Activated CD8-positive, alpha-beta memory T cell treated with anti-CD3 and anti-CD28 coated beads, Interleukin-2, amount 50 U/mL, for 4 hours (primary cell): Measurements from ENCODE around the gene DSEL.

Experiments used
- DNase-seq: peaks from one replicate; pipeline ENCODE4 v3.0.0-alpha.2; 2020

The DSEL gene

DNA sequence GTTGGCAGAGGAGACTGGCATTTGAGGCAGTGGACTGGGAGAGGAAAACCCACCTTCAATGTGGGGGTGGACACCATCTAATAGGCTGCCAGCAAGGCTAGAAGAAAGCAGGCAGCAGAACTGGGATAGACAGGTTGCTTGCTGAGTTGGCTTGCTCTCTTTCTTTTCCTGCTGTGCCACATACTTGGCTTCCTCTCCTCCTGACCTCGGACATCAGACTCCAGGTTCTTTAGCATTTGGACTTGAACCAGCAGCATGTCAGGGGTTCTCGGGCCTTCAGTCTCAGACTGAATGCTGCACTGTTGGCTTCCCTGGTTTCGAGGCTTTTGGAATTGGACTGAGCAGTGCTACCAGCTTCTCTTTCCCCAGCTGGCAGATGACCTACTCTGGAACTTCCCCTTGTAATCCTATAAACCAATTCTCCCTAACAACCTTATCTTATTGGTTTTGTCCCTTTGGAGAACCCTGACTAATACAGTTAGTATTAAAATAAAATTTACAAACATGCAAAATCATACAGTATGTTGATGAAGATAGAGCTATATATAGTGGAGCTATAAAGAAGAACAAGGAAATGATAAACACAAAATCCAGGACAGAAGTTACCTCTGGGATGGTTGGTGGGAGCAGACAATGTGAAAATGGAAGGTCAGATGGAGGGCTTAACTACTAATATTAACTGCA is 15.9 kb downstream of the DSEL start:
- no peak for DNase-seq

DNA sequence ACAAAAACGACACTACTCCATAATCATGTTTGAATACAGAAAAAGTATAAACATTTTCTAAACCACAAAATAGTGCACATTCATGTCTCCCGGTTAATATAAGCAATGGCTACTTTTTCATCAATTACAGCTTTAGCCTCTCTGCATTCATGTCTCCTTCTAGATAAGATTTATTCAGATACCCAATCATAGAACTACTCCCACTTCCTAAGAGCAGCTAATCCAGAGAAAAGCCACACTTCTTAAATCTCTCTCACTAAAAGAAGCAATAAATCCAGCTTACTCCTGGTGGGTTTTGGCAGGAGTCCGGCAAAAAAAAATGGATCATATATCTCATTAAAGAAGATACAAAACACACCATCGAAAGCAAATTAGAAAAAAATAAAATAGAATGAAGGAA is 20.1 kb downstream of the DSEL start:
- no peak for DNase-seq

DNA sequence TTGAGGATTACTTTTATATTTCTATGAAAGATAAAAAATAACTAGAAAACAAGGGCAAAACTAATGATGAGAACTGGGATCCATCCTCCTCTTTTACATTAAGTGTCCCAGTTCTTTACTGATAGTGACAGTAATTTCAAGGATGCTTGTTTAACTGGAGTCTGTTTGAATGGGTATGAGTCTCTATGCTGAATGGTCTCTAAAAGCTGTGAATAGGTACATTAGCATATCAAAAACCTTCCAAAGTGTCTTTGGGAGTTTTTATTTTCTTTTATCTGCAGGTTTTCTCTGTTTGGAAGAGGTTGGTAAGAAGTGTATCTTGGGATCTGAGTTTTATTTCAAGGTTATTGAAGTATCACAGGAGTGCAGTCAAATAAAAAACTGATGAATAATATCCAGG is 30.0 kb downstream of the DSEL start:
- no peak for DNase-seq

DNA sequence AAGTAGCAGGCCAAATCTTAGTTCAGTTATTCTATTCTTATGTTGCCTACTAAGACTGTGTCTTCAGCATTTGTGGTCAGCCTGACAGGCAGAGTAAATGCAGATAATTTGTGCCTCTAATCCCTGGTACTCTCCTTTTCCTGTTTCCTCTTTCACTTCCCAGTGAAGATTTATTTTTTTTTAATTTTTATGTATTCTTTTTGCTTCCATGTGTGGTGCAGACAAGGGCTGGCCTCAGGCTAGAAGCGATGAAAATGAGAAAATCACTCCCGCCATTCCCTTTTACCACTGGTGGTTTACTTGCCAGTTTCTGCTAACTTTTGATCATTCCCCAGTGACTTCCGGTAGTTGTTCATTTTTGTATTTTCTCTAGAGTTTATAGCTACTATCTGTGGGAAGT is 30.9 kb downstream of the DSEL start:
- no peak for DNase-seq

DNA sequence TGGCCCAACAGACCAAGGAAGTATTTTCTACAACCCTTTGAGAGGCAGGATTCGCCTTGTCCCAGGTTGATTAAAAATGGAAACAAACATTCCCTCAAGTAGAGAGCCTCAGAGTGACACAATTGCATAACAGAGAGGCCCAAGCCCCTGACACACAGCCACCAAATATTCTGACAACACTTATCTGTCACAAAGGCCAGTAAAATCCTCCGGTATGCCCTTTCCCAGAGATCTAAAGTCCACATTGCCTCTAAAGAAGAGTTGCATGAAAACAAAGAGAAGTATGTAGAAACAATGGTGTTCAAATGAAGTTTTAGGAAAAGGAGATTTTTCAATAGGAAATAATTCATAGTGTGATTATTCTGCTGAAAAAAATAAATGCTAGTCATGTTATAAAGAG is 32.1 kb downstream of the DSEL start:
- no peak for DNase-seq

DNA sequence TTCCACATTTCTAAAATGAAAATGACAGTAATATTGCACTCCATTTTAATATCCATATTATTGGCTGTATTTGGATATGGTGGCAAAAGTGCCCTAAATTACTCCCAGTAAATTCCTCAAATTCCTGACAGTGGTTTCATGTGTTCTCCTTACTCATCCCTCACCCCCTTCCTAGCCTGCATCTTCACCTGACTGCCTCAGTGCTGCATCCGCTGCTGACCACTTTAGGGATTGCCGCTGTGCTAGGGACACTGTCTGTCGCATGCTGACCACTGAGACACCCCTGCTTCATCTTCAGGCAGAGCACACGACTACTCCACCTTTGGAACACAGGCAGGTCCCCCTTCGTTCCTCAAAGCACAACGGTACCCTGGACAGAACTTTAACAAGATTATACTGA is 32.6 kb downstream of the DSEL start:
- DNase-seq, result no peak

DNA sequence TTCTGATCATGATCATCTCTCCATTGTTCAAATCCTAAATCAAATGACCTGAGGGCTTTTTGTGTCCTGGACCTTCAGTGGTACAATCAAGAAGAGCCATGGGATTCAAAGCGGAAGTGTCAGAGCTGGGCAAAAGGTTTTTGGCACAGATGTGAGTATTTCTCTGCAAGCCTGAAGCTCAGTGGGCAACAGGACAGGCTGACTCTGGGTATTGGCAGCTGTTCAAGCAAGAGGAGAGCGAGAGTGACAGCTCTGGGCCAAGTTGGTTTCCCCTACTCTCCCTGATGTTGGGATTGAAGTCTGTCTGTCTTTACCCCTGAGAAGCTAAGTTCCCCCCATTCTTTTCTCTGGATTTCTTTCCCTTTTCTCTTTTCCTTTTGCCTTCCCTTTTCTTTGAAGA is 33.3 kb downstream of the DSEL start:
- no peak for DNase-seq

DNA sequence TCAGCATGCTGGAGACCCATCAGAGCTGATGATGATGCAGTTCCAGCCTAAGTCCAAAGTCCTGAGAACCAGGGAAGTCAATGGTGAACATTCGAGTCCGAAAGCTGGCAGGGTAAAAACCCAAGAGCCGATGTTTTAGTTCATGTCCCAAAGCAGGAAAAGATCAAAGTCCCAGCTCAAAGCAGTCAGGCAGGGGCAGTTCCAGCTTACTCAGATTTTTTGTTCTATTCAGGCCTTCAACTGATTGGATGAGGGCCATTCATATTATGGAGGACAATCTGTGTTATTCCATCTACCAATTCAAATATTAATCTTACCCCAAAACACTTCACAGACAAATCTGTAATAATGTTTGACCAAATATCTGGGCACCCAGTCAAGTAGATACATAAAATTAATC is 38.3 kb downstream of the DSEL start:
- no peak for DNase-seq

DNA sequence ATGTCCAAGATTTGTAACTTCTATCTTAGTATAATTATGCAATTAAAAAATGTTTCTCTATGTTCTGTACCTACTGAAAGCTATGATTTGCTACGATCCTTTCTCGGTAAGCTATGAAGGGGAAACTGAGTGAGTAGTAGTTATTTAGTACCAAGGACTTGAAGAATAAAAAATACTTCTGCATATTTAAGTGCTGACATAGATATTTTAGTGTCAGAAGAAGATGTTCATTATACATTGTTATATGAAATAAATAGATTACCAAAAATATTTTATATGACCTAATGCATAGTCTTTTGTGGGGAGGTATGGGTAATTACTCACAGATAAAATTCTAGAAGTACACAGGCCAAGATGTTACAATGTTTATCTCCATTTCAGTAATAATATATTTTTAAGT is 39.0 kb downstream of the DSEL start:
- no peak for DNase-seq

DNA sequence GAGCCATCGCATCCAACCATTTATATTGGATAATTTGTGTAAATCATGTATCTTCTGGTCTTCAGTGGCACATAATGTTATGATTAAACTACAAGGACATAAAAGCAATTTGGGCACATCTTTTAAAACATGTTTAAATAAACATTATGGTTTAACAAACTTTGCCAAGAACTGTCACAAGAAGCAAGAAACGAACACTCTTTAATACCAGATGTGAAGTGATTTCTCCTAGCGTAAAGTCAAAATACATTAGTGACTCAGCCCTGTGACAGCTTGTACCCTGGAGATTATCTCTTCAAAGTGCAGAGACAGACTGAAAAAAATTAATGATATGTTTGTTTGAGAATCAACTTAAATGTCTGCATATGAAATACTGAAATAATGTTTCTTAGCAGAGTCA is 39.9 kb downstream of the DSEL start:
- DNase-seq, result no peak

DNA sequence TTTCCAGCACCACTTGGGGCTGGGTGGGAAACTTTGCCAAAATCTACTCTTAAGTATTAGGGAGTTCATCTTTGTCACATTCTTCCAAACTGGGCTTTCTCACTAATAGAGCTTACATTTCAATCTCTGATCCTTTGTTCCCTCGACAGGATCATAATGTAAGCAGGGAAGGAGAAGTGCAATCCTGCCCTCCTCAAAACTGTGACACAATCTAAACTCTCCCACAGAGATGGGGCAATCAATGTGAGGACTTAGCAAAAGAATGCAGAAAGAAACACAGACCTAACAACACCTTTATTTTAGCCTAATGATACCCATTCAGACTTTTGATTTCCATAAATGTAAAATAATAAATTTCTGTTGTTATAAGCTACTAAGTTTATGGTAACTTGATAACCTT is 40.8 kb downstream of the DSEL start:
- no peak for DNase-seq

DNA sequence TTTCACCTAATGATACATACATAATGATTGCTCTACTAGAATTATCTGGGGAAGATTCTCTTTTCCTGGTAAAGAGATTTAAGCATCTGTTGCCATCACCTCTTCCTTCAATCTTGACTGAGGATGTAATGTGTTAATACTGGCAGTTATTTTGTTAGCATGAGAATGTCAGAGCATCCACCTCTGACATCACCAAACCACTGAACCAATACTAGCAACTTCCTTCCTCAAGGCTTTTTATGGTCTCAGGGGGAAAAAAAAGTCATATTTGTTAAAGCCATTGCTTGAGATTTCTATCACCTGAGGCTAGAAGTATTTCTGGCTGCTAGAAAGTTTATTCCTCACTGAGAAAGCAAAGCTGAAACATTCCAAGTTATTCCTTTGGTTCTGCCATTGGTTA is 48.5 kb downstream of the DSEL start:
- no peak for DNase-seq

DNA sequence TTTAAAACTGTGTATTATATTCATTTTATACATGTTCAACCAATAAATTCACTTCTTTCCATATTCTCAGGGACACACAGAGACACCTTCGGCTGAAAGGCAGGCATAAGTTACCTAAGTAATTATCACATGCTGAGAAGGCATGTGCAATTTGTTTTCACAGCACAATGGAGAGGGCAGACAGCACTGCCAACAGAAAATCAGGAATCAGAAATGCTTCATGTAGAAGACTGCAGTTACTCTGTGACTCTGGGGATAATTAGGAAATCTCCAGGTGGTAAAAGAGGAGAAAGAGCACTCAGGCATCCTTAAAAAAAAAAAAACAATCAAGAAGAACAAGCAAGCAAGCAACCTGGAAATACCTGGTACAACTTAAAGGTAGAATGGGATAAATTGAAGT is 49.3 kb downstream of the DSEL start:
- DNase-seq, result no peak

DNA sequence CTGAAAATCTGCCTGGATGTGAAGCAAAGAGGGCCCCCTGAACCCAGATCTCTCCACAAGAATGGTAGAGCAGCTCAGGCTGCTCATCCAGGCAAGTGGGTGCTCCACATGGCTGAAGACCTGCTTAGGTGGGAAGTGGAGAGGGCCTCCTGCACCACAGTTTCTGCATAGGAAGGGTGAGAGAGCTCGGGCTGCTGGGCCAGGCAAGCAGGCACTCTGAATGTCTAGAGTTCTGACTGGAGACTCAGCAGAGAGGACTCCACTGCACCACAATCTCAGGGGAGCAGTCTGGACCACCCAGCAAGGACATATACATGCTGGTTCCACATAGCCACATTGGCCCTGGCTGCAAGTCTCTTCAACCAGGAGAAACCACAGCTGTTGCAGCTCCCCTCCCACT is 52.0 kb downstream of the DSEL start:
- no peak for DNase-seq

DNA sequence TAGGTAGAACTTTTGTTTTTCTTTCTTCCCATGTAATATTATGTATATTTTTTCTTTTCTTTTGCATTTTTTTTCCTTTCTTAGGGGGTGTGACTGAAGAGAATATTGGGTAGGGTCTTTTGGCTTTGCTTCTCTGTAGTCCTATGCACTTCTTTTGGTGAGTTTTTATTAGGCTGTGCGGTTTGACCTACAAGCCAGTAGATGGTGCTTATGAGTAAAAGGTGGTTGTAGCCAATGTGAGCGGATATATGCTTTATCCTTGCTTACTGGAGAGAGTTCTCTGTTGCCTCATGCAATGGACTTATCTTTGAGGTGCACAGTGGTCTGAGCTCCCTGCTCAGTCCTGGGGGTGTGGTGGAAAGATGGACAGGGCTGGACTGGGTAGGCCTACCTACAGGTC is 52.7 kb downstream of the DSEL start:
- no peak for DNase-seq

DNA sequence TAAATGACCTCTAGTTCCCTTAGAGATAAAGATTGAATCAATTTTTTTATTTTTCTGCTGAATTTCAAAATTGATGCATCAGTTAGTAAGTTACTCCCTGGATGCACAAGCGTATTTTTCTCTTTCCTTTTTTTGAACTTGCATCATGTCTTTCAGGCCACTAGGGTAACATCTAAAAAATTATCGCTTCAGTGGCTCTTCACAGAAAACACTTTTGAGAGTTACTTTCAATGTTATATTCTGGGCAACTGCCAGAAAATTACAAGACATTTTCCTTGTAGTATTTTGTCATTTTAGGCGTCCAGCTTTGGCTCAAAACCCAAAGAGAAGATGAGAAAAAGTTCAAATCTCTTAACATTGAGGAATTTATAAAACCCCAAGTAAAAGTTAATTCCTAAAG is 59.8 kb downstream of the DSEL start:
- DNase-seq, result no peak
